ENCODE results near the gene STAT3. TPM values are rescaled to one million over a fixed set of nuclear protein-coding genes. Genes with fewer than 3 reads are reported as not detected.

The STAT3 gene
- total and polyA plus RNA-seq, 9 of the 15 experiments (the other 6 are each of a cell fraction or from before 2014, with no cell fraction given): 90.0 to 179 (median 114) TPM

GRCh38 chr17:42322382-42323267 lies 65.6 kb downstream of the STAT3 start (continued):
- TF ChIP-seq MEIS2 (IDR thresholded peaks at IDR 0.05; ENCODE audit: partially characterized antibody): peak; percentile 5
- TF ChIP-seq CBX3 (IDR thresholded peaks at IDR 0.05; ENCODE audit: borderline replicate concordance in 1 of 2, low read length in 2 of 2): no peak; a peak in 1 of 3 replicates
- TF ChIP-seq TRIM28 (IDR thresholded peaks at IDR 0.05): no peak
- no peak for TF ChIP-seq E2F4 (CRISPR knock-in tag; IDR thresholded peaks at IDR 0.05; ENCODE audit: low read depth)
- peak; percentile 45 for TF ChIP-seq MYC (IDR thresholded peaks at IDR 0.05; ENCODE audit: low read depth, low read length)
- no peak for TF ChIP-seq MYC (CRISPR knock-in tag; IDR thresholded peaks at IDR 0.05; ENCODE audit: borderline replicate concordance, low read depth)
- no peak for TF ChIP-seq ZSCAN32 (CRISPR knock-in tag; IDR thresholded peaks at IDR 0.05)
- TF ChIP-seq L3MBTL2 (IDR thresholded peaks at IDR 0.05): peak; percentile 57
- TF ChIP-seq RNF219 (CRISPR knock-in tag; IDR thresholded peaks at IDR 0.05): no peak
- no peak for TF ChIP-seq ZNF764 (CRISPR knock-in tag; IDR thresholded peaks at IDR 0.05; ENCODE audit: low read depth)
- TF ChIP-seq NEUROD1 (IDR thresholded peaks at IDR 0.05; ENCODE audit: borderline replicate concordance, low read depth, low read length, partially characterized antibody): peak; percentile 62
- TF ChIP-seq ZNF76 (CRISPR knock-in tag; IDR thresholded peaks at IDR 0.05; ENCODE audit: borderline replicate concordance): no peak
- TF ChIP-seq PHF21A (IDR thresholded peaks at IDR 0.05; ENCODE audit: borderline replicate concordance, low read depth): no peak
- peak; percentile 22 for TF ChIP-seq BRD9 (IDR thresholded peaks at IDR 0.05; ENCODE audit: low read depth, partially characterized antibody)
- 0 out of 2 replicates have a peak, but pooled peaks have one; percentile 20 for TF ChIP-seq EHMT2 (IDR thresholded peaks at IDR 0.05)
- TF ChIP-seq CAMTA2 (CRISPR knock-in tag; conservative IDR thresholded peaks at IDR 0.05): no peak
- no peak for TF ChIP-seq RBM25 (IDR thresholded peaks at IDR 0.05; ENCODE audit: low read depth, low read length, severe bottlenecking)
- no peak for TF ChIP-seq DIDO1 (tag; IDR thresholded peaks at IDR 0.05; ENCODE audit: low read depth)
- TF ChIP-seq NCOA4 (IDR thresholded peaks at IDR 0.05; ENCODE audit: partially characterized antibody): no peak
- TF ChIP-seq ELK3 (CRISPR knock-in tag; IDR thresholded peaks at IDR 0.05): no peak
- no peak for TF ChIP-seq CBX5 (IDR thresholded peaks at IDR 0.05; ENCODE audit: borderline replicate concordance, low read depth)
- no peak for TF ChIP-seq ILF3 (IDR thresholded peaks at IDR 0.05; ENCODE audit: borderline replicate concordance)
- peak; percentile 81 for TF ChIP-seq STAG1 (CRISPR knock-in tag; IDR thresholded peaks at IDR 0.05; ENCODE audit: borderline replicate concordance)
- no peak for TF ChIP-seq ESRRB (CRISPR knock-in tag; IDR thresholded peaks at IDR 0.05; ENCODE audit: borderline replicate concordance)
- TF ChIP-seq FOXA3 (CRISPR knock-in tag; conservative IDR thresholded peaks at IDR 0.05 in 1 of 2, IDR thresholded peaks at IDR 0.05 in 1 of 2): no peak
- no peak for TF ChIP-seq ZNF695 (CRISPR knock-in tag; IDR thresholded peaks at IDR 0.05)
